HepG2 (cell line): ENCODE data around the gene DENND10. TPM values are rescaled to one million over a fixed set of nuclear protein-coding genes. Genes with fewer than 3 reads are reported as not detected.
A peak's percentile ranks its signal among the peaks of the same experiment; 100 is the strongest.

Source experiments
- ELF1 ChIP-seq: sonication (generic); formaldehyde crosslinking; IDR thresholded peaks from 2 replicates; pipeline ENCODE4 v1.4.0; 2020; ENCODE audit warnings: missing genetic modification reagents
- GATAD2A ChIP-seq: IDR thresholded peaks from 2 replicates; pipeline ENCODE4 v1.6.1; 2016
- HNF4G ChIP-seq, 2 experiments: sonication (generic) in 1 of 2; formaldehyde crosslinking in 1 of 2; IDR thresholded peaks; 2 replicates each; pipeline versions ENCODE4 v1.4.0 to v1.6.1; 2011 to 2020; ENCODE audit warnings: borderline replicate concordance in 2 of 2, low read depth in 2 of 2, mild to moderate bottlenecking in 2 of 2, low read length in 1 of 2, missing genetic modification reagents in 1 of 2, moderate library complexity in 1 of 2
- HNRNPL ChIP-seq: fragments of 200-400 bp; formaldehyde crosslinking; IDR thresholded peaks from 2 replicates; pipeline ENCODE4 v1.6.1; 2017; ENCODE audit warnings: mild to moderate bottlenecking, low read depth, low read length
- IRF2 ChIP-seq: IDR thresholded peaks from 2 replicates; pipeline ENCODE4 v1.6.1; 2018; ENCODE audit warnings: missing genetic modification reagents, missing compliant biosample characterization
- KDM2A ChIP-seq: sonication (generic); formaldehyde crosslinking; IDR thresholded peaks from 2 replicates; pipeline ENCODE4 v1.4.0; 2020; ENCODE audit warnings: low read depth, missing genetic modification reagents, borderline replicate concordance
- MIER3 ChIP-seq: IDR thresholded peaks from 2 replicates; pipeline ENCODE4 v1.6.1; 2016; ENCODE audit warnings: missing compliant biosample characterization, borderline replicate concordance
- MTA3 ChIP-seq: sonication (generic); formaldehyde crosslinking; IDR thresholded peaks from 2 replicates; pipeline ENCODE4 v1.4.0; 2020; ENCODE audit warnings: missing genetic modification reagents
- MTF1 ChIP-seq: sonication (generic); formaldehyde crosslinking; IDR thresholded peaks from 2 replicates; pipeline ENCODE4 v1.5.0; 2020; ENCODE audit warnings: missing genetic modification reagents
- SIN3A ChIP-seq: IDR thresholded peaks from 2 replicates; pipeline ENCODE4 v1.6.1; 2011; ENCODE audit warnings: low read depth, mild to moderate bottlenecking, control low read depth, low read length, borderline replicate concordance
- SOX13 ChIP-seq, 3 experiments: fragments of 450-650 bp in 1 of 3; sonication (generic) in 1 of 3; formaldehyde crosslinking in 1 of 3; IDR thresholded peaks in 2 of 3; conservative IDR thresholded peaks in 1 of 3; 2 replicates each; pipeline versions ENCODE4 v1.5.0 to v1.6.1; 2016 to 2020; ENCODE audit warnings: antibody characterized with exemption in 1 of 3, mild to moderate bottlenecking in 1 of 3, missing compliant biosample characterization in 1 of 3, missing genetic modification reagents in 1 of 3, moderate library complexity in 1 of 3
- SOX6 ChIP-seq, 2 experiments: fragments of 450-650 bp in 1 of 2; sonication (generic) in 1 of 2; formaldehyde crosslinking in 1 of 2; IDR thresholded peaks; 2 replicates each; pipeline versions ENCODE4 v1.4.0 to v1.6.1; 2017 to 2020; ENCODE audit warnings: antibody characterized with exemption in 1 of 2, mild to moderate bottlenecking in 1 of 2, missing genetic modification reagents in 1 of 2
- ZFP1 ChIP-seq: IDR thresholded peaks from 2 replicates; pipeline ENCODE4 v1.6.1; 2016
- ZKSCAN1 ChIP-seq: fragments of 150-350 bp; IDR thresholded peaks from 2 replicates; pipeline ENCODE4 v1.6.1; 2014; ENCODE audit warnings: low read length
- ZNF431 ChIP-seq: sonication (generic); formaldehyde crosslinking; IDR thresholded peaks from 2 replicates; pipeline ENCODE4 v1.9.0; 2022; ENCODE audit warnings: missing genetic modification reagents, low read depth, mild to moderate bottlenecking, borderline replicate concordance
- ZNF496 ChIP-seq: sonication (generic); formaldehyde crosslinking; IDR thresholded peaks from 2 replicates; pipeline ENCODE4 v1.8.1; 2023; ENCODE audit warnings: mild to moderate bottlenecking, moderate library complexity, missing genetic modification reagents; ENCODE audit not compliant: insufficient replicate concordance
- polyA plus RNA-seq, 8 experiments: library from polyadenylated mRNA; depleted of rRNA in 3 of 8; stranded (reverse) in 7 of 8; unstranded in 1 of 8; fragments of >200 nt; fragmentation: Illumina TruSeq in 4 of 8; extraction: Trizol in 4 of 8; gene quantifications; 2 replicates each; pipeline versions ENCODE4 v1.2.1 to v1.2.3, GENCODE V29; 2011 to 2016; ENCODE audit warnings: low read depth in 4 of 8, missing spikeins in 1 of 8, mixed read lengths in 1 of 8; ENCODE audit not compliant: insufficient read depth in 1 of 8
- total RNA-seq, 5 experiments: library from RNA; depleted of rRNA; stranded (reverse); fragments of >200 nt; fragmentation: Illumina TruSeq; extraction: Trizol; gene quantifications; 2 replicates each; pipeline ENCODE4 v1.2.3, GENCODE V29; 2016; ENCODE audit warnings: low read depth in 1 of 5
- TF ChIP-seq, protein P1 (sequence below), 2 experiments: fragments of 450-650 bp in 1 of 2; sonication (generic) in 1 of 2; formaldehyde crosslinking in 1 of 2; IDR thresholded peaks; 2 replicates each; pipeline versions ENCODE4 v1.6.1 to v1.8.0; 2016 to 2022; ENCODE audit warnings: antibody characterized with exemption in 1 of 2, mild to moderate bottlenecking in 1 of 2, missing genetic modification reagents in 1 of 2
- TF ChIP-seq, protein P2 (sequence below): sonication (generic); formaldehyde crosslinking; IDR thresholded peaks from 2 replicates; pipeline ENCODE4 v1.5.1; 2020; ENCODE audit warnings: missing genetic modification reagents, mild to moderate bottlenecking, borderline replicate concordance

Gene DENND10
- total and polyA plus RNA-seq, 2 of the 13 experiments (the other 11 are each of a cell fraction or from before 2014, with no cell fraction given) = 43.7 to 78.8 TPM

DNA sequence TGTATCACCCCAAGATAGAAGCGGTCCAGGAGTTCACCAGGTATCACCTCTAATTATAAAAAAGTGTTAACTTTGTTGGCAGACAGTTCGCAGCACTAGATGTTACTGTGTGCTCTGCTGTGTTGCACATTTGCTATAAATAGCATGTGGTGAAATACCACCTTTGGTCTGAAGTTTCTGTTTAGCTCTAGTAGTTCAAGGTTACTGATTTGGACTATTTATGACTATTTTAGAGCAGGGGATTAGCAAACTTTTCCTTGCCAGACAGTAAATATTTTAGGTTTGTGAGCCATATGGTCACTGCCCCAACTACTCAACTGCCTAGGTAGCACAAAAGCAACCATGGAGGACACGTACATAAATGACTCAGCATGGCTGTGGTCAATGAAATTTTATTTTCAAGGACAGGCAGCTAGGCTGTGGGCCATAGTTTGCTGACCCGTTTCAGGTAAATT lies 16.5 kb downstream of the DENND10 start (continued):
- TF ChIP-seq, protein P1, sequence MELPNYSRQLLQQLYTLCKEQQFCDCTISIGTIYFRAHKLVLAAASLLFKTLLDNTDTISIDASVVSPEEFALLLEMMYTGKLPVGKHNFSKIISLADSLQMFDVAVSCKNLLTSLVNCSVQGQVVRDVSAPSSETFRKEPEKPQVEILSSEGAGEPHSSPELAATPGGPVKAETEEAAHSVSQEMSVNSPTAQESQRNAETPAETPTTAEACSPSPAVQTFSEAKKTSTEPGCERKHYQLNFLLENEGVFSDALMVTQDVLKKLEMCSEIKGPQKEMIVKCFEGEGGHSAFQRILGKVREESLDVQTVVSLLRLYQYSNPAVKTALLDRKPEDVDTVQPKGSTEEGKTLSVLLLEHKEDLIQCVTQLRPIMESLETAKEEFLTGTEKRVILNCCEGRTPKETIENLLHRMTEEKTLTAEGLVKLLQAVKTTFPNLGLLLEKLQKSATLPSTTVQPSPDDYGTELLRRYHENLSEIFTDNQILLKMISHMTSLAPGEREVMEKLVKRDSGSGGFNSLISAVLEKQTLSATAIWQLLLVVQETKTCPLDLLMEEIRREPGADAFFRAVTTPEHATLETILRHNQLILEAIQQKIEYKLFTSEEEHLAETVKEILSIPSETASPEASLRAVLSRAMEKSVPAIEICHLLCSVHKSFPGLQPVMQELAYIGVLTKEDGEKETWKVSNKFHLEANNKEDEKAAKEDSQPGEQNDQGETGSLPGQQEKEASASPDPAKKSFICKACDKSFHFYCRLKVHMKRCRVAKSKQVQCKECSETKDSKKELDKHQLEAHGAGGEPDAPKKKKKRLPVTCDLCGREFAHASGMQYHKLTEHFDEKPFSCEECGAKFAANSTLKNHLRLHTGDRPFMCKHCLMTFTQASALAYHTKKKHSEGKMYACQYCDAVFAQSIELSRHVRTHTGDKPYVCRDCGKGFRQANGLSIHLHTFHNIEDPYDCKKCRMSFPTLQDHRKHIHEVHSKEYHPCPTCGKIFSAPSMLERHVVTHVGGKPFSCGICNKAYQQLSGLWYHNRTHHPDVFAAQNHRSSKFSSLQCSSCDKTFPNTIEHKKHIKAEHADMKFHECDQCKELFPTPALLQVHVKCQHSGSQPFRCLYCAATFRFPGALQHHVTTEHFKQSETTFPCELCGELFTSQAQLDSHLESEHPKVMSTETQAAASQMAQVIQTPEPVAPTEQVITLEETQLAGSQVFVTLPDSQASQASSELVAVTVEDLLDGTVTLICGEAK (IDR thresholded peaks at IDR 0.05) = peak; percentile 73
- TF ChIP-seq, protein P1 (CRISPR knock-in tag; IDR thresholded peaks at IDR 0.05) = peak; percentile 98
- TF ChIP-seq ELF1 (CRISPR knock-in tag) = no peak
- TF ChIP-seq ZNF496 = no peak
- TF ChIP-seq, protein P2, sequence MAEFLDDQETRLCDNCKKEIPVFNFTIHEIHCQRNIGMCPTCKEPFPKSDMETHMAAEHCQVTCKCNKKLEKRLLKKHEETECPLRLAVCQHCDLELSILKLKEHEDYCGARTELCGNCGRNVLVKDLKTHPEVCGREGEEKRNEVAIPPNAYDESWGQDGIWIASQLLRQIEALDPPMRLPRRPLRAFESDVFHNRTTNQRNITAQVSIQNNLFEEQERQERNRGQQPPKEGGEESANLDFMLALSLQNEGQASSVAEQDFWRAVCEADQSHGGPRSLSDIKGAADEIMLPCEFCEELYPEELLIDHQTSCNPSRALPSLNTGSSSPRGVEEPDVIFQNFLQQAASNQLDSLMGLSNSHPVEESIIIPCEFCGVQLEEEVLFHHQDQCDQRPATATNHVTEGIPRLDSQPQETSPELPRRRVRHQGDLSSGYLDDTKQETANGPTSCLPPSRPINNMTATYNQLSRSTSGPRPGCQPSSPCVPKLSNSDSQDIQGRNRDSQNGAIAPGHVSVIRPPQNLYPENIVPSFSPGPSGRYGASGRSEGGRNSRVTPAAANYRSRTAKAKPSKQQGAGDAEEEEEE = no peak
- no peak for TF ChIP-seq MTF1 (CRISPR knock-in tag)
- TF ChIP-seq ZNF431 (CRISPR knock-in tag) = peak; percentile 77; the same call in 1 of the 2 replicates
- no peak for TF ChIP-seq KDM2A (CRISPR knock-in tag)
- no peak for TF ChIP-seq HNRNPL
- TF ChIP-seq IRF2 (CRISPR knock-in tag) = peak; percentile 90
- TF ChIP-seq ZFP1 (CRISPR knock-in tag) = 0 out of 2 replicates have a peak, but pooled peaks have one; percentile 52
- TF ChIP-seq ZKSCAN1 = no peak
- no peak for TF ChIP-seq SOX6 (IDR thresholded peaks at IDR 0.05)
- TF ChIP-seq SOX6 (CRISPR knock-in tag; IDR thresholded peaks at IDR 0.05) = peak; percentile 94
- TF ChIP-seq HNF4G (IDR thresholded peaks at IDR 0.05; ENCODE audit: borderline replicate concordance, low read depth, low read length) = peak; percentile 94
- TF ChIP-seq HNF4G (CRISPR knock-in tag; IDR thresholded peaks at IDR 0.05; ENCODE audit: borderline replicate concordance, low read depth) = peak; percentile 67; the same call in 1 of the 2 replicates
- no peak for TF ChIP-seq MTA3 (CRISPR knock-in tag)
- 0 out of 2 replicates have a peak, but pooled peaks have one; percentile 24 for TF ChIP-seq SIN3A
- peak; percentile 31; the same call in 1 of the 2 replicates for TF ChIP-seq SOX13 (IDR thresholded peaks at IDR 0.05)
- peak in 1 of 2 experiments; percentile 89; a peak in 2 of 4 replicates for TF ChIP-seq SOX13 (CRISPR knock-in tag; conservative IDR thresholded peaks at IDR 0.05 in 1 of 2, IDR thresholded peaks at IDR 0.05 in 1 of 2)
- TF ChIP-seq GATAD2A (CRISPR knock-in tag) = peak; percentile 98
- TF ChIP-seq MIER3 = peak; percentile 94
